Measurements from ENCODE around the gene UBE2H. TPM values are rescaled to one million over a fixed set of nuclear protein-coding genes. Genes with fewer than 3 reads are reported as not detected.

UBE2H gene
- total RNA-seq, 1 experiment from 2014 or later, result 58.0 TPM

- intact Hi-C loops (cut with micrococcal nuclease; ENCODE audit: unreplicated experiment) (no loop called here), in situ Hi-C loops (cut with HindIII; ENCODE audit: low pct_unique_long_range_greater_than_20kb, low sequenced_read_pairs) (no loop called here)
- ATAC-seq, result no peak
- ChIA-PET CTCF (interaction anchor here (0.6 kb wide), 1 partner anchor 143 kb away, joined by 3 read pairs; no protein-coding TSS in a partner anchor), POLR2A (no interaction called here)
- TF ChIP-seq CTCF (IDR thresholded peaks at IDR 0.05) (no peak), REST (IDR thresholded peaks at IDR 0.05; ENCODE audit: insufficient read depth in 1 of 2, low read depth in 2 of 2, low read length in 1 of 2) (no peak), TCF7L2 (IDR thresholded peaks at IDR 0.05; ENCODE audit: low read depth, low read length) (no peak), SIN3A (IDR thresholded peaks at IDR 0.05; ENCODE audit: borderline replicate concordance, insufficient read depth, low read depth, low read length) (no peak), POLR2AphosphoS5 (IDR thresholded peaks at IDR 0.05; ENCODE audit: low read depth, low read length) (no peak)
- no peak for DNase-seq (ENCODE audit: low read depth, low spot score)
- H3K9me3 ChIP-seq (ENCODE audit: control insufficient read depth, insufficient read depth, low read depth, low read length), result no peaks in the 10 kb centered on the region
- H3K27me3 ChIP-seq (ENCODE audit: control insufficient read depth, insufficient read depth, low read length), result no peaks in the 10 kb centered on the region
- H3K4me3 ChIP-seq (ENCODE audit: low read depth in 2 of 2, low read length in 2 of 2), result no peak overlapping the region
- peaks cover 9% of the 10 kb centered on the region; the same call in 1 of the 2 replicates for H3K4me1 ChIP-seq (ENCODE audit: control insufficient read depth, insufficient read depth, low read length)
- no TSS peak for BruUV-seq (replicated peaks)
- no peak overlapping the region for H3K27ac ChIP-seq (ENCODE audit: low read length)
- H3K36me3 ChIP-seq (ENCODE audit: control insufficient read depth, insufficient read depth, low read length), result no peaks in the 10 kb centered on the region
Measured at GRCh38 chr7:129785685-129786514, 166.9 kb downstream of the UBE2H start.

DNA sequence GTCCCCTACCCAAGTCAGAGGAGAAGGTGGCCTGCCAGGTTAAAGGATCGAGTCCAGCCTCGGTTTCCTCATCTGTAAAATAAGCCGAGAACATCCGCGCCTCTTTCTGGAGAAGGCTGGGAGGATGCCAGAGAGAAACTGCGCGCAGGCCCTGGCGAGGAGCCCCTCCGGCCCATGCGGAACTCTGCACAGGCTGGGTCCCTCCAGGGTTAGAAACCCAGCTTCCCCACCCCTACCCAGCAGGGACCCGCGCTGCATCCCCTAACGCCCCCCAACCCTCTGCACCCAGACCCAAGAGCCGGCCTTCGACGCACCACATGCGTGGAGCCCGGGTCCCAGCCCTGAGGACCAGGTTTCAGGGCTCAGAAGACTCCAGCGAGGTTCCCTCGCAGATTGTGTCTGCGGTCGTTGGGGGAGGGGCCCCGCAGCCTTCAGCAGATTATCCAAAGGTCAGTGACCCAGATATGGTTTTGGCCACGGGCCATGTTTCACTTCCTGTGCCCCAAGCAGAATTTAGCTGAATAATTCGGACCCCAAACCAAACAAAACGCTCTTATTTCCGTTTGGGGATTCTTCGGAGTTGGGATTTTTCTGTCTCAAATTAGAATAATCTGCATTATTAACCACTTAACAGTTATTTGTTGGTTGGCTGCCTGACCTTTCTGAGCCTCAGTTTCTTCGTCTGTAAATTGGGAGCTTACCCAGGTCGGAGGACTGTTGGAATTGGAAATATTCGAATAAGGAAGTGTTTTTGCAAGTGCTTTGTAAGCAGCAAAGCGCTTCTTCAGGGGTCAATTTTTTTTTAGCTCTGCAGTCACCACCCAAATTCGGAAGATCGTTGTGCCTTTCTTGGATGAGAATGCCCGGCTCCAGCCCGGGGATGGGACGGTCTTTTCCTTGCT is 167.7 kb downstream of the UBE2H start:
- in situ Hi-C loops (cut with HindIII; ENCODE audit: low pct_unique_long_range_greater_than_20kb, low sequenced_read_pairs), result no loop called here
- CTCF ChIA-PET, result no interaction called here

More for the DNA sequence above, 167.7 kb downstream of the UBE2H start:
- intact Hi-C loops (cut with micrococcal nuclease; ENCODE audit: unreplicated experiment), result no loop called here
- ATAC-seq, result no peak
- POLR2A ChIA-PET, result no interaction called here
- Histone ChIP-seq H3K4me3 (ENCODE audit: low read depth in 2 of 2, low read length in 2 of 2) (no peak overlapping the region), H3K36me3 (ENCODE audit: control insufficient read depth, insufficient read depth, low read length) (no peaks in the 10 kb centered on the region), H3K27ac (ENCODE audit: low read length) (no peak overlapping the region), H3K9me3 (ENCODE audit: control insufficient read depth, insufficient read depth, low read depth, low read length) (no peaks in the 10 kb centered on the region), H3K27me3 (ENCODE audit: control insufficient read depth, insufficient read depth, low read length) (no peaks in the 10 kb centered on the region), H3K4me1 (ENCODE audit: control insufficient read depth, insufficient read depth, low read length) (peaks cover 9% of the 10 kb centered on the region; the same call in 1 of the 2 replicates)
- no peak for TF ChIP-seq POLR2AphosphoS5 (IDR thresholded peaks at IDR 0.05; ENCODE audit: low read depth, low read length)
- no peak for TF ChIP-seq REST (IDR thresholded peaks at IDR 0.05; ENCODE audit: insufficient read depth in 1 of 2, low read depth in 2 of 2, low read length in 1 of 2)
- TF ChIP-seq SIN3A (IDR thresholded peaks at IDR 0.05; ENCODE audit: borderline replicate concordance, insufficient read depth, low read depth, low read length), result no peak
- TF ChIP-seq CTCF (IDR thresholded peaks at IDR 0.05), result no peak
- TF ChIP-seq TCF7L2 (IDR thresholded peaks at IDR 0.05; ENCODE audit: low read depth, low read length), result no peak
- BruUV-seq (replicated peaks), result TSS peak; percentile 49
- no peak for DNase-seq (ENCODE audit: low read depth, low spot score)

Measured in Panc1 (cell line).